OCI-LY7 (cell line): Measurements from ENCODE around the gene INPP5A.

Source experiments
- CTCF ChIP-seq: fragments of 200-600 bp; sonication (generic); conservative IDR thresholded peaks from 2 replicates; pipeline ENCODE4 v1.5.1; 2014; ENCODE audit warnings: mild to moderate bottlenecking, antibody characterized with exemption, low read length, moderate library complexity, mixed read lengths
- EZH2phosphoT487 ChIP-seq: fragments of 200-600 bp; sonication (generic); IDR thresholded peaks from 2 replicates; pipeline ENCODE4 v1.6.1; 2018; ENCODE audit warnings: low read depth, borderline replicate concordance, mild to moderate bottlenecking, mixed run types, antibody characterized with exemption, low read length, moderate library complexity, mixed read lengths

GRCh38 chr10:132548106-132548823, 10.7 kb downstream of the INPP5A start:
- TF ChIP-seq CTCF, result no peak
- TF ChIP-seq EZH2phosphoT487, result no peak
